ENCODE data around the gene ZC3H15.
"Not testable (repeated sequence)": the region's sequence is repeated elsewhere in the genome, so short reads cannot be mapped to it uniquely, and the experiment has no call there.

Gene ZC3H15

GRCh38 chr2:186496401-186496800, 10.3 kb downstream of the ZC3H15 start:
- DNase-seq, result no peak

- DNase-seq, result no peak
Observed at GRCh38 chr2:186497928-186498327, 11.9 kb downstream of the ZC3H15 start.

GRCh38 chr2:186498834-186499233, 12.8 kb downstream of the ZC3H15 start:
- DNase-seq, result no peak

- peak; percentile 43 for DNase-seq
Observed at GRCh38 chr2:186503827-186504606, 18.0 kb downstream of the ZC3H15 start.

GRCh38 chr2:186508263-186508662, 22.2 kb downstream of the ZC3H15 start:
- DNase-seq, result no peak

- no peak for DNase-seq
Observed at GRCh38 chr2:186515376-186515775, 29.3 kb downstream of the ZC3H15 start.

GRCh38 chr2:186516396-186516795, 30.3 kb downstream of the ZC3H15 start:
- no peak for DNase-seq

GRCh38 chr2:186517090-186517489, 31.0 kb downstream of the ZC3H15 start:
- DNase-seq, result no peak

- no peak for DNase-seq
Observed at GRCh38 chr2:186518291-186518690, 32.2 kb downstream of the ZC3H15 start.

- DNase-seq, result peak; percentile 65
Observed at GRCh38 chr2:186518945-186519344, 32.9 kb downstream of the ZC3H15 start.

- not testable (repeated sequence) for DNase-seq
Observed at GRCh38 chr2:186521570-186522153, 35.6 kb downstream of the ZC3H15 start.

- no peak for DNase-seq
Observed at GRCh38 chr2:186522450-186522849, 36.4 kb downstream of the ZC3H15 start.

GRCh38 chr2:186523791-186524190, 37.7 kb downstream of the ZC3H15 start:
- peak; percentile 50 for DNase-seq

GRCh38 chr2:186526281-186526680, 40.2 kb downstream of the ZC3H15 start:
- no peak for DNase-seq

- DNase-seq, result no peak
Observed at GRCh38 chr2:186530314-186530713, 44.3 kb downstream of the ZC3H15 start.

GRCh38 chr2:186531257-186531775, 45.3 kb downstream of the ZC3H15 start:
- no peak for DNase-seq

- DNase-seq, result peak; percentile 33
Observed at GRCh38 chr2:186532891-186533290, 46.8 kb downstream of the ZC3H15 start.

- DNase-seq, result no peak
Observed at GRCh38 chr2:186533717-186534116, 47.7 kb downstream of the ZC3H15 start.

GRCh38 chr2:186534406-186534805, 48.3 kb downstream of the ZC3H15 start:
- no peak for DNase-seq

GRCh38 chr2:186535861-186536260, 49.8 kb downstream of the ZC3H15 start:
- no peak for DNase-seq

GRCh38 chr2:186537019-186537418, 51.0 kb downstream of the ZC3H15 start:
- no peak for DNase-seq

GRCh38 chr2:186540941-186541340, 54.9 kb downstream of the ZC3H15 start:
- DNase-seq, result peak; percentile 78

GRCh38 chr2:186542002-186542401, 55.9 kb downstream of the ZC3H15 start:
- DNase-seq, result no peak

GRCh38 chr2:186543561-186544131, 57.6 kb downstream of the ZC3H15 start:
- peak; percentile 82 for DNase-seq

Data from fibroblast of skin of scalp (primary cell).